ENCODE results near the gene NXT1.
A peak's percentile ranks its signal among the peaks of the same experiment; 100 is the strongest.

The NXT1 gene

GRCh38 chr20:23361119-23361475 is 10.5 kb downstream of the NXT1 start:
- DNase-seq (ENCODE audit: low spot score): peak; percentile 37

- peak; percentile 97 for DNase-seq (ENCODE audit: low spot score)
Measured at GRCh38 chr20:23361476-23362391, 11.1 kb downstream of the NXT1 start, which contains the start of gene GZF1. GZF1 (plus strand) TSS chr20:23362182; CDS start chr20:23364384, 2,202 bp downstream.

- peak; percentile 67 for DNase-seq (ENCODE audit: low spot score)
Measured at GRCh38 chr20:23362392-23363256, 12.0 kb downstream of the NXT1 start.

GRCh38 chr20:23363257-23363649 is 12.7 kb downstream of the NXT1 start:
- DNase-seq (ENCODE audit: low spot score): peak; percentile 78

- DNase-seq (ENCODE audit: low spot score): no peak
Measured at GRCh38 chr20:23365390-23366165, 15.0 kb downstream of the NXT1 start.

- DNase-seq (ENCODE audit: low spot score): peak; percentile 43
Measured at GRCh38 chr20:23366384-23366783, 15.8 kb downstream of the NXT1 start.

- DNase-seq (ENCODE audit: low spot score): no peak
Measured at GRCh38 chr20:23367770-23368169, 17.2 kb downstream of the NXT1 start.

GRCh38 chr20:23368316-23369071 is 17.9 kb downstream of the NXT1 start:
- DNase-seq (ENCODE audit: low spot score): no peak

GRCh38 chr20:23369072-23369823 is 18.7 kb downstream of the NXT1 start:
- DNase-seq (ENCODE audit: low spot score): no peak

GRCh38 chr20:23370274-23370673 is 19.7 kb downstream of the NXT1 start:
- DNase-seq (ENCODE audit: low spot score): no peak

- DNase-seq (ENCODE audit: low spot score): no peak
Measured at GRCh38 chr20:23370873-23371272, 20.3 kb downstream of the NXT1 start.

GRCh38 chr20:23371496-23371895 is 20.9 kb downstream of the NXT1 start:
- DNase-seq (ENCODE audit: low spot score): no peak

GRCh38 chr20:23374441-23374840 is 23.9 kb downstream of the NXT1 start:
- no peak for DNase-seq (ENCODE audit: low spot score)

- DNase-seq (ENCODE audit: low spot score): no peak
Measured at GRCh38 chr20:23375827-23376226, 25.2 kb downstream of the NXT1 start.

GRCh38 chr20:23379772-23380171 is 29.2 kb downstream of the NXT1 start:
- no peak for DNase-seq (ENCODE audit: low spot score)

GRCh38 chr20:23381876-23382275 is 31.3 kb downstream of the NXT1 start:
- no peak for DNase-seq (ENCODE audit: low spot score)

GRCh38 chr20:23386304-23387117 is 35.9 kb downstream of the NXT1 start:
- no peak for DNase-seq (ENCODE audit: low spot score)

GRCh38 chr20:23387118-23387443 is 36.5 kb downstream of the NXT1 start:
- no peak for DNase-seq (ENCODE audit: low spot score)

- DNase-seq (ENCODE audit: low spot score): no peak
Measured at GRCh38 chr20:23390091-23390774, 39.6 kb downstream of the NXT1 start.

All from NAMALWA (cell line).